Testis (tissue), 3 donors: Measurements from ENCODE around the gene CRTC2. TPM values are rescaled to one million over a fixed set of nuclear protein-coding genes. Genes with fewer than 3 reads are reported as not detected.

ENCODE experiments used
- DNase-seq: peaks from one replicate; pipeline ENCODE4 v3.0.0-alpha.2; 2019
- H3K27ac ChIP-seq, 2 donors: fragments of 200-600 bp; sonication (generic); one replicate each; pipeline ENCODE4 v1.5.1; 2019
- H3K27me3 ChIP-seq: fragments of 200-600 bp; sonication (generic); one replicate; pipeline ENCODE4 v1.5.1; 2019
- H3K36me3 ChIP-seq: fragments of 200-600 bp; sonication (generic); one replicate; pipeline ENCODE4 v1.5.1; 2017; ENCODE audit warnings: low read depth; ENCODE audit errors: missing control alignments
- H3K4me1 ChIP-seq: fragments of 200-600 bp; sonication (generic); one replicate; pipeline ENCODE4 v1.5.1; 2019
- H3K4me3 ChIP-seq, 2 donors: fragments of 200-600 bp; sonication (generic); one replicate each; pipeline ENCODE4 v1.5.1; 2017 to 2019
- H3K9me3 ChIP-seq: fragments of 200-600 bp; sonication (generic); one replicate; pipeline ENCODE4 v1.5.1; 2017
- POLR2A ChIP-seq: fragments of 450-650 bp; IDR thresholded peaks from one replicate; pipeline ENCODE4 v1.6.1; 2017; ENCODE audit warnings: antibody characterized with exemption, mild to moderate bottlenecking, moderate library complexity
- WGBS, 2 donors: methylation state at CpG; one replicate each; pipeline ENCODE4 v1.1.5; 2018; 5-methylcytosine and 5-hydroxymethylcytosine counted together
- intact Hi-C: fragments of 100-400 bp; cut with DNase I; formaldehyde crosslinking; loops from one replicate; pipeline ENCODE4 v1.15.1; 2023; ENCODE audit warnings: low total_unique reads
- polyA plus RNA-seq: library from polyadenylated mRNA; stranded (reverse); fragments of 350-450 nt; fragmentation: Illumina TruSeq; extraction: RNeasy Lipid Tissue Mini Kit (QIAGEN cat#74804); gene quantifications from one replicate; pipeline ENCODE4 v1.2.3, GENCODE V29; 2014; ENCODE audit warnings: low read depth, low replicate concordance; ENCODE audit not compliant: insufficient read depth
- total RNA-seq, 2 donors: library from RNA; depleted of rRNA; stranded (reverse); fragments of >200 nt; gene quantifications; one replicate each; pipeline ENCODE4 v1.2.3, GENCODE V29; 2016
- TF ChIP-seq, protein P1 (sequence below), 3 experiments: fragments of 450-650 bp in 2 of 3; fragments of 200-600 bp in 1 of 3; sonication (generic) in 1 of 3; IDR thresholded peaks; one replicate each; pipeline ENCODE4 v1.5.1; 2016 to 2019; ENCODE audit warnings: antibody characterized with exemption in 3 of 3, mild to moderate bottlenecking in 2 of 3, moderate library complexity in 1 of 3

The CRTC2 gene
- total and polyA plus RNA-seq, 3 donors from 2014 or later = 32.0 to 49.7 (median 49.1) TPM

DNA sequence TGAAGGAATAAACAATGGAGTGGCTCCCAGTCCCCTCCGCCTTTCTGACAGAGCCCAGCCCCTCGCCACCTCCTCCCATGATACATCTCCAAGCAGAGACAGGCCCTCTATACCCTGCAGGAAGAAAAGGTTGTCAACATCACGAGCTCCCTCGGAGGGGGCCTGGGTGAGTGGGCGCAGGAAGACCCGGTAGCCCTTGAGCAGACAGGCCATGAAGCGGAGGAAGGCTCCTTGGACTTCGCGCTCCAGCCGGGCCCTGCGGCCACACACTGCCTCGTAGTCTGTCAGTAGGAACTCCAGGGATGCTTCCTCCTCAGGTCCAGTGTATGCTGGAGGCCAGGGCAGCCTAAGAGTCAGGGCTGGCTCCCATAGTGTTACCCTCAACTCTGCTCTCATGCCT is 18.9 kb downstream of the CRTC2 start:
- no peak overlapping the region for H3K27ac ChIP-seq
- no peaks in the 10 kb centered on the region for H3K36me3 ChIP-seq
- no peaks in the 10 kb centered on the region for H3K4me1 ChIP-seq
- no peak overlapping the region for H3K4me3 ChIP-seq
- intact Hi-C loops = no loop called here
- WGBS, 2 donors = 87 to 91% methylated on average over 6 to 12 of the region's 12 CpGs
- no peak for TF ChIP-seq POLR2A
- TF ChIP-seq, protein P1, sequence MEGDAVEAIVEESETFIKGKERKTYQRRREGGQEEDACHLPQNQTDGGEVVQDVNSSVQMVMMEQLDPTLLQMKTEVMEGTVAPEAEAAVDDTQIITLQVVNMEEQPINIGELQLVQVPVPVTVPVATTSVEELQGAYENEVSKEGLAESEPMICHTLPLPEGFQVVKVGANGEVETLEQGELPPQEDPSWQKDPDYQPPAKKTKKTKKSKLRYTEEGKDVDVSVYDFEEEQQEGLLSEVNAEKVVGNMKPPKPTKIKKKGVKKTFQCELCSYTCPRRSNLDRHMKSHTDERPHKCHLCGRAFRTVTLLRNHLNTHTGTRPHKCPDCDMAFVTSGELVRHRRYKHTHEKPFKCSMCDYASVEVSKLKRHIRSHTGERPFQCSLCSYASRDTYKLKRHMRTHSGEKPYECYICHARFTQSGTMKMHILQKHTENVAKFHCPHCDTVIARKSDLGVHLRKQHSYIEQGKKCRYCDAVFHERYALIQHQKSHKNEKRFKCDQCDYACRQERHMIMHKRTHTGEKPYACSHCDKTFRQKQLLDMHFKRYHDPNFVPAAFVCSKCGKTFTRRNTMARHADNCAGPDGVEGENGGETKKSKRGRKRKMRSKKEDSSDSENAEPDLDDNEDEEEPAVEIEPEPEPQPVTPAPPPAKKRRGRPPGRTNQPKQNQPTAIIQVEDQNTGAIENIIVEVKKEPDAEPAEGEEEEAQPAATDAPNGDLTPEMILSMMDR (IDR thresholded peaks at IDR 0.05) = no peak
- no peaks in the 10 kb centered on the region for H3K9me3 ChIP-seq
- DNase-seq = no peak
- no peaks in the 10 kb centered on the region for H3K27me3 ChIP-seq

DNA sequence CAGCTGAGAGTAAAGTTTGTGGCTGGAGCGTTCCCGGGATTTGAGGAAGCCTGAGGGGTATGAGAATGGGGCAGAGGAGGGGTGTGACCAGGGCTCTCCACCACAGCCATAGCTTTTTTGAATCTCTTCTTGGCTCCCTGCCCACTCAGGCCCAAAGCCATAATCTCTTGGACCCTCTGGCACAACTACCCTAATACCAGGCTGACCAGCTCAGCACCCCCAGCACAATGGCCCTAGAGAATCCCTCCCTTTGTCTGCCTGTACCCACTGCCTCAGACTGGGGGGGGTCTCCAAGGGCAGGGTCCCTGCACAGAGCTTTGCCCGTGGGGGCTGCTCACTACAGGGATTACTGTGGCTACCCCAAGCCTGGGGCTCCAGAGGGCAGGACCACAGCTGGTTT is 19.4 kb downstream of the CRTC2 start:
- no peak for TF ChIP-seq POLR2A
- TF ChIP-seq, protein P1 (IDR thresholded peaks at IDR 0.05) = no peak
- Histone ChIP-seq H3K27me3 (no peaks in the 10 kb centered on the region), H3K9me3 (no peaks in the 10 kb centered on the region), H3K4me3 (no peak overlapping the region), H3K4me1 (no peaks in the 10 kb centered on the region), H3K27ac (no peak overlapping the region), H3K36me3 (no peaks in the 10 kb centered on the region)
- intact Hi-C loops = no loop called here
- no peak for DNase-seq
- 74 to 89% methylated on average over 2 to 3 of the region's 3 CpGs for WGBS, 2 donors

DNA sequence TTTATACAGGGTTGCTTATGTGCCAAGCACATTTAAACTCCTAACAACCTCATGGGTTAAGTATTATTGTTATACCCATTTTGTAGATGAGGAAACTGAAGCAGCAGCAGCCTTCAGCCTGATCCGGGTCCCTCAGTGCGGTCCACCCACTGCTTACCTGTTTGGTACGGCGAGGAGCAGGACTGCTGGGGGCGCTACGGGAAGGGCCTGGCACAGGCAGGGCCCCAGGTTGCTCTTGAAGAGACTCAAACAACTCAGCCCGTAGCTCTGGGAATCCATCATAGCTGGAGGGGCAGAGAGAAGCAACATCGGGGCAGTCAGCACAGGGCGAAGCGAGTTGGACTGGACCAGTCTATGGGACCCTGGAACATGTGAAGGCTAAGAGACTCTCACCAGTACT is 21.1 kb downstream of the CRTC2 start:
- WGBS, 2 donors = 94 to 96% methylated on average over 10 of the region's 10 CpGs
- no peaks in the 10 kb centered on the region for H3K9me3 ChIP-seq
- no peaks in the 10 kb centered on the region for H3K27me3 ChIP-seq
- TF ChIP-seq, protein P1 (IDR thresholded peaks at IDR 0.05) = no peak
- no peak for TF ChIP-seq POLR2A
- no peaks in the 10 kb centered on the region for H3K36me3 ChIP-seq
- no peak overlapping the region for H3K27ac ChIP-seq
- no peak overlapping the region for H3K4me3 ChIP-seq
- no peak for DNase-seq
- intact Hi-C loops = no loop called here
- H3K4me1 ChIP-seq = no peaks in the 10 kb centered on the region

DNA sequence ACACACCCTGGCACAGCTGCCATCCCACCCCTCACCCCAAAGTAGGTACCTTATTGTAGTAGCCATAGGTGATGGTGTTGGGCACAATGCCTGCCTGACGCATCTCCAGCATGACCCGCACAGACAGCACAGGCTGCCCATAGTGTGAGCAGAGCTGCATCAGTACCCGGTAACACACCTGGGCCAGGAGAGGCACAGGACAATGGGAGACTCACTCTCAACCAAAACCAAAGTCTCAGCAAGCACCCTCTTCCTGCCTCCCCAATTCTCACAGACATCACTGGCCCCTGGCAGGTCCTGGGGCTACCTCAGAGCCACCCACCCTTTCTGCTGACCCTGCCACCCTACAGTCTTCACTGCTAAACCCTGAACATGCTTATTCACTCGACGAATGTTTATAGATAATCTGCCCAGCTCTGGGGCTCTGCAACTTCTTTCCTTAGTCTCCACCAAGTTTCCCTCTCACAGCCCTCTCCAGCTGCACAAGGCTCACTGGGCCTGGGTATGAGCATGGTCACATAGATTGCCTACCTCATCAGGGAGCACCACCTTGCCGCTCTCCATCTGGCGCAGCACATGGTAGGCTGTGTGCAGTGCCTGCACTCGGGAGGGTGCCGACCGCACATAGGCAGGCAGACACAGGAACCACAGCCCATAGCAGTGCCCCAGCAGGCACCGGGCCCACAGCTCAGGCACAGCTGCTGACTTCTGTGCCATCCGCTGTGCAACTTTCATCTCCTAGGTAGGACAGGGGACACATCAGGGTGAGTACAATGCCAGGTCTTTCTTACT is 22.2 kb downstream of the CRTC2 start:
- 95 to 96% methylated on average over 10 to 12 of the region's 12 CpGs for WGBS, 2 donors
- no peak for DNase-seq

More for the DNA sequence above, 22.2 kb downstream of the CRTC2 start:
- no peaks in the 10 kb centered on the region for H3K36me3 ChIP-seq
- intact Hi-C loops = no loop called here
- TF ChIP-seq, protein P1 (IDR thresholded peaks at IDR 0.05) = no peak
- no peak for TF ChIP-seq POLR2A
- no peak overlapping the region for H3K27ac ChIP-seq
- H3K4me3 ChIP-seq = no peak overlapping the region
- no peaks in the 10 kb centered on the region for H3K9me3 ChIP-seq
- H3K27me3 ChIP-seq = no peaks in the 10 kb centered on the region
- H3K4me1 ChIP-seq = no peaks in the 10 kb centered on the region
